NCI-H1436 treated with DMSO at 0.1 percent for 48 hours (cell line): Measurements from ENCODE around the gene GCC1.

Source experiments
- DNase-seq: peaks from one replicate; lab custom pipeline; 2025; lab: John Stamatoyannopoulos, UW

Gene GCC1

DNA sequence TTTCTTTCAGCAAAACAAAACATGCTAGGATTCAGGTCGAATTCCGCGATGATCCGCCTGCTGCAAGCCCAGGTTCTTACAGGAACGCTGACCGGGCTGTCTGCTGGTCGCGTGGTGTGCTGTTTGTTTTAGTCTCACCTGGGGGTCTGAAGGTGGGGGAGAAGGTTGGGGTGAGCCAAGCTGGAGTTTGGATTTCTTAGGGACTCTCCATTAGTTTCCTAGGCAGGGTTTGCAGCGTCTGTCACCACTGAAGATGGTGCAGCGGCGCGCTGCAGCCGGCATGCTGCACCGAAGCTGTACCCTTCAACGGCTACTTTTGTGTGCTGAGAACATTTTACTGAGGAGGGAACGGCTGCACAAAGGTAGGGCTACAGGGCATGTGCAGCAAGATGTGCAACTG is 48.7 kb downstream of the GCC1 start:
- no peak for DNase-seq

DNA sequence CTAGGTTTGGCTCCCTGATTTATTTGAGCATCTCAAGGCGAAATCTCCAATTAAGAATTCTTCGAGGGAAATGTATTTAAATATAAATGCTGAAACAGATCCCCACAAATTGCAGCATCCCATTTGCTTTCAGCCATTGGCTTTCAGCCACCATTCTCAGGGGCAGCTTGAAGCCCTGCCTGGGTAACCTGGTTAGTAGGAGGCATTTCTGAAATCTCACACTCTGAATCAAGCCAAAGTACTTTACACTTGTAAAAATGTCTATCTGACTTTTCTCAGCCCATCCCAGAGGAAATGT is 49.1 kb downstream of the GCC1 start:
- no peak for DNase-seq

DNA sequence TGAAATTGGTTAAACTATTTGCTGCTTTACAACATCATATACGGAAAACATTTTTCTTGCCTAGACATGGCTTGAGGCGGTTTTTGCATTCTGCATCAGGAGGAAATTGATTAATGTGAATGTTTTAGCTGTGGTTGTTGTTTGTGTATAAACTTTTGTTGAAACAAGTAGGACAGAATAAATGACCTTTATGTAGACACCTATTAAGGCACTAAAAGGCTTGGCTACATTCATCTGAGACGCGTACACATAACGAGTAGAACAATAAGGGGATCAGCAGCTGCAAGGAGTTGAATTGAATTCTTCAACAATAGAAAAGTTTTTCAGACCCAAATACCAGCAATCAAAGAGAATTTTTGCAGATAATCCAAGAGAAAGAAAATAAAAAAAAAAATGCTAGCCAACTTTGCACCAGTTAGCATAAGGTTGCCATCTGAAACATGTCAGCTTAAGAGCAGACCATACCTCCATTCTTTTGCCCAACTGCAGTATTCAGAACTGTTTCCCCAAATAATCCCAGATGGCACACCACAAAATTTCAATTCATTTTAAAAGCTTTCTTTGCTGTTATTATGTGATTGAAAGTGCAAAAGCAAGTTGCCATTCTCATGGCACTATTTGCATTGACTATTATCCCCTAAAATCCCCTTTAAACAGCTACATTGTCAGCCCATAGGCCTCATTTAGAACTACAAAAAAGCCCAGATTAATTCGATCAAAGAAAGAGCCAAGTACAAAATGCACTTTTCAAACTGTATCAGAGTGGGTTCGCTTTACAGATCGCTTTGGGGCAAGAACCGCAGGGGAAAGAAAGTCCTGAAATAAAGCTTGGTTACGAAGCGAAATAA is 49.6 kb downstream of the GCC1 start:
- DNase-seq: no peak

DNA sequence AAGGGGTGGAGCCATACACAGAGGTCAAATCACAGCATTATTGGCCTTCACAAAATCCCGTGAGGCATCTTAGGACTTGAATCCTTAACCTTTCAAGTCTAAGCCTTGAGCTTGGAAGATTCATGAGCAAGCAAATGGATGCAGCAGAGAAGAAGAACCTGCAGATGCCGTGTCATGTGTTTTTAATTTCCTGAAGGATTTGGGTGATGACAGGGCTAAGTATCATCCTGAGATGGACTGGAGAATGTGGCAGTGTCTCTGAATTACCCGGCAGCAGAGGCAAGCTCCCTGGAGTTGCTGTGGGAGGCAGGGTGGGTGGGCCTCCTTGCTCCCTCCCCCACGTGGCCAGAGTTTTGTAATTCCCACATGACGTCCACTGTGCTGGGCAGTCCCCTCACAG is 50.8 kb downstream of the GCC1 start:
- no peak for DNase-seq

DNA sequence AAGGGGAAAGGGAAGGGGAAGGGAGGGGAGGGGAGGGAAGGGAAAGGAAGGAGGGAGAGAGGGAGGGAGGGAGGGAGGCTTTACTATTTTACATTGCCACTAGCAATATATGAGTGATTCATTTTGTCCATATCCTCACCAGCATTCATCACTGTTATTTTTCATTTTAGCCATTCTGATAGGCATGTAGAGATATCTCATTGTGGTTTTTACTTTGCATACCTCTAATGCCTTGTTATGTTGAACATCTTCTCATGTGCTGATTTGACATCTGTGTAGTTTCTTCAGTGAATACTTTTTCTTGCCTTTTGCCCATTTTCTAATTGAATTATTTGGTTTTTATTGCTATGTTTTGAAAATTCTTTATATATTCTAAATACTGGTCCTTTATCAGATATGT is 52.7 kb downstream of the GCC1 start:
- no peak for DNase-seq

DNA sequence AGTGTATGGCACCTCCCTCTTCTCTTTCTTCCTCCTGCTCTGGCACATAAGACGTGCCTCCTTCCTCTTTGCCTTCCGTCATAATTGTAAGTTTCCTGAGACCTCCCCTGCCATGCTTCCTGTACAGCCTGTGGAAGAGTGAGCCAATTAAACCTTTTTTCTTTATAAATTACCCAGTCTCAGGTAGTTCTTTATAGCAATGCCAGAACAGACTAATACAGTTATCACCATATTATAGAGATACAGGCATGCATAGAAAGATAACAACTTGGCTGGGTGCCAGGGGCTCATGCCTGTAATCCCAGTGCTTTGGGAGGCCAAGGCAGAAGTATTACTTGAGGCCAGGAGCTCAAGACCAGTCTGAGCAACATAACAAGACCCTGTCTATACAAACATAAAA is 53.2 kb downstream of the GCC1 start:
- DNase-seq: no peak
